GM19328 (cell line): ENCODE data around the gene FBXL14.

Experiments
- ATAC-seq: cut with Tn5 transposase; IDR thresholded peaks from one replicate; pipeline ENCODE4 v1.9.1; 2021; ENCODE audit warnings: mild to moderate bottlenecking, moderate library complexity; ENCODE audit not compliant: unreplicated experiment

The FBXL14 gene

GRCh38 chr12:1540690-1541089 is 53.7 kb downstream of the FBXL14 start:
- no peak for ATAC-seq

- no peak for ATAC-seq
These were observed 55.2 kb downstream of the FBXL14 start for GRCh38 chr12:1539135-1539534.

GRCh38 chr12:1536817-1537216 is 57.6 kb downstream of the FBXL14 start:
- no peak for ATAC-seq

DNA sequence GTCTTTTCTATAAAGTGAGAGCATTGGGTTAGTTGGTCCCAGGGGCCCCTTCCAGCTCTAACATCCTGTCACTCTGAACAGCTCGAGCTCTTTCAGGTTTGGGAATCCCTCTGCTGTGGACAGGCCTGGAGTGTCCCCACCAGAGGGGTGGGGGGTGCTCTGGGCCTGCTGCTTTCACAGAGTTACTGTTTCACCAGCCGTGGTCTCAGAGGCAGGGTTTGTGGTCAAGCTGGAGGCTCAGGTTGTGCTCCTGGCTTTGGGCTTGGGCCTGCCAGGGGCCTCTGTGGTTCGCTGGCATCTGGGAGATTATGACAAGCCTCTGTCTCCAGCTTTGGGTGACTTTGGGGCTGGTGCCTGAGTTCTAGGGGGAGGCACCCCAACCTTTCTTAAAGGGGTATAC is 59.6 kb downstream of the FBXL14 start:
- ATAC-seq = no peak

- ATAC-seq = peak; percentile 41
These were observed 60.6 kb downstream of the FBXL14 start for GRCh38 chr12:1533602-1534304.

- peak; percentile 11 for ATAC-seq
These were observed 61.2 kb downstream of the FBXL14 start for GRCh38 chr12:1533205-1533601.

DNA sequence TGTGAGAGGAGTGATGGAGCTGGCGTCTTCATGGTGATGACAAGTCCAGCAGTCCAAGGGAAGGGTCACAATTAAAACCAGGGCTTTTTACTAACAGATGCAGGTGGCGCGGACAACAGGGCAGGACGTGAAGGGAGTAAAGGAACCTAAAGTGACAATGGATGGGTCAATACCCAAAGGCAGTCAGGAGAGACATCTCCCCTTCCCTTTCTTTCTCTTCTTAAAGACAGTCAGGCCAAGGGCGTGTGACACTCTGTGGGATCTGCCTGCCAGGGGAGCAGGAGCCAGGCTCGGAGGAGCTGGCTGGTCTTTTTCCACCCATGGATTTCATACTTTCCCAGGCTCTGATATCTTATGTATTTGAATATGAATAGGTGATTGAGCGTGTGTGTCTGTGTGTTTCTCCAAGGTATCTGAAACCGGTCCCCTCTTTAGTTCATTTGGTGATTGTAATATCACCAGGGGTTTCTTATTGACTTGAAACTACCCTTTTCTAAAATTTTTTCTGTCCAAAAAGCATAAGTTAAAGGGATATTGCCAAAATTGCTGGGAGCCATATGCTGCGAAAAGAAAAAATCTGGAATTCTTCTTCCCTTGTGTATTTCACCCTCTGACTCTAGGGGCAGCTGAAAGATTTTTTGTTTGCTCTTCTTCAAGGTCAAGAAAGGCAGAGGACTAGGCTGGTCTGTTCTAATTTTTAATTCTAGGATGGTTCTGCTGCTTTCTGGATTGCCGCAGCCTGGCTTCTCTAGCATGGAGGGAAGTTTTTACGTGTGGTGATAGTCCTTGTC is 61.8 kb downstream of the FBXL14 start:
- no peak for ATAC-seq

DNA sequence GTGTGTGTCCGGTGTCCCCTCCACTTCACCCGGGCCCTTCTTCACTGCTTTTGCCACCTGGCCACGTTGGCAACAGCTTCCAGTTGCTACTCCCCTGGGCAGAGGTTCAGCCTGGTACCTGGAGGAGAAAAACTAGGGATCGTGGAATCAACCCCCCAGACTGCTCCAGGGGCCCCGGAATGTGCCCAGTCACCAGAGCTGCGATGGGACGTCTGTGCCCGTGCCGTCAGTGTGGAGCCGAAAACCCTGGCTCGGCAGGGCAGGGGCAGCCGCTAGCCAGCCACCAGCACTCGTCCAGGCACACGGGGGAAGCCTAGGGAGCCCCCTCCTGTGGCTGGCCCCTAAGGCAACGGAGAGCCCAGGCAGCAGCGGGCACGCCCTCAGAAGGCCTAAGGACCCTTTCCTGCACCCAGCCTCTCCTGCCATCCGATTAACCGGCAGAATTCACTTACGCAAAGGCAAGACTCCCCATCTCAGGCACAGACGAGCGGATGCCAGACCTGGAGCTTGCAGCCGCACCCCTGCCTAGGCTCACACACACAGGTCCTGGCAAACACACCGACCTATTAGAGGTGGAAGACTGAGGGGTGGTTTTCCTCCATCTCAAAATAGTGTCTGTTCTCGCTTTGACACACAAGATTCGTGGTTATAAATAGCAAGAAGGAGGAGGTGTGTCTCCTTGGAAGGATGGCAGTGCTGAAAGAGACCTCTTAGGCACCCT is 62.6 kb downstream of the FBXL14 start:
- no peak for ATAC-seq

DNA sequence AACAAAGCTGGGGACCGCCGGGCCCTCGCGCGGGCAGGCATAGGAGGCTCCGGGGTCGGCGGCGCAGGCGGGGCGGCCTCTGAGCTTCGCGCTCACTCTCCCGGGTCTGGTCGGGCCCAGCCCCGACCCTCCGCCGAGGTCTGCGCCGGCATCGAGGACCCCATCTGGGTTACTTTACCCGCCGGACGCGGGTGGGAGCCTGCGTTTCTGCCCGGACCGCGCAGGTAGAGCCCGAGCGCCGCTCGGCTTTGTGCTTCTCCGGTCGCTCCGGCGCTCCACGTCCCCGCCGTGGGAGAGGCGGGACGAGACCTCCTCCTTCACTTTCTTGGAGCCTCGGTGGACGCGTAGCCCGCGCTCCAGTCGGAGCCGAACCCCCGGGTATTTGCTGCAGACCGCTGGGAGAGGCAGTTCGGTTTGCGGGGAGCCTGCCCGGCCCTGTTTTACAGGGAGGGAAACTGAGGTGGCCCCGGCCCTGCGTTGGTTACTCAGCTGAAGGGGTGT is 63.2 kb downstream of the FBXL14 start:
- no peak for ATAC-seq

DNA sequence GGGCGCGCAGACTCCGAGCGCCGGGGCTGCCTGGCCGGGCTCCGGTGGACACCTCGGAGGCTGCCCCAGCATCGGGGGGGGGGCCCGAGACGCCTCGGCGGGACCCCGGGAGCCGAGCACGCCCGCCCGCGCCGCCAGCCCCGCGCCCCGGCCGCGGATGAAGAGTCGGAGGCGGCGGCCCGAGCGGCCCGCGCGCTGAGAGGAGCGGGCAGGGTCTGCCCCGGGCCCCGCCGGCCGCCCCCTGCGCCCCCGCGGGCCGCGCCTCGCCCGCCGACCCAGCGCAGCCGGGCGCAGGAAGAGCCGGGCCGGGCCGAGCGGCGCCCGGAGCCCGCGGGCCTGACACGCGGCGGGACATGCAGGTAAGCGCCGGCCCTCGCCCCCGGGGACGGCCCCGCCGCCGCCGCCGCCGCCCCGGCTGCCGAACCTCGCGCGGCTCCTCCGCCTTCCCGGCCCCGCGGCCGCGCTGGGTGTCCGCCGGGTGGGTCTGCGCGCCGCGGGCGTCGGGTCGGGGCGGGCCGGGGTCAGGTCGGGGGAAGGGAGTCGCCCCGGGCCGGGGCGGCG is 63.7 kb downstream of the FBXL14 start:
- ATAC-seq = no peak

- no peak for ATAC-seq
These were observed 64.4 kb downstream of the FBXL14 start for GRCh38 chr12:1529862-1530591.

GRCh38 chr12:1529228-1529861 is 65.0 kb downstream of the FBXL14 start:
- ATAC-seq = no peak

DNA sequence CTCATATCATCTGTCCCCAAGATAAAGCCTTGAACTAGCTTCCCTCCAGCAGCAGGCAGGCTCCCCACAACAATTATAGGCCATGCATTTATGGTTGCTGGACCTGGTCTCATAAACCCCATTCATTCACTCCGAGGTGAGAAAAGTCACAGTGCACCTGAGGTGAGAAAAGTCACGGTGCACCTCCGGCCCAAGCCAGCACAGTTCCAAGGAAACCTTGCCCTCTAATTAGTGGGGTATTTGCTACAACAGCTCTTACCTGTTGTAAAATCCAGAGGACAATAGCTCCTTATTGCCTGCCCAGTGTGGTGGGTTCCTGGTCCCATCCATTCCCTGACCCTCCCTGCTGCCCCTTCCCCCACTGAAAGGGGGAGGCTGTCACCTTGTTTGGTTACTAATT is 65.6 kb downstream of the FBXL14 start:
- ATAC-seq = no peak

- ATAC-seq = no peak
These were observed 66.6 kb downstream of the FBXL14 start for GRCh38 chr12:1527789-1528188.

GRCh38 chr12:1525858-1526257 is 68.5 kb downstream of the FBXL14 start:
- ATAC-seq = no peak

DNA sequence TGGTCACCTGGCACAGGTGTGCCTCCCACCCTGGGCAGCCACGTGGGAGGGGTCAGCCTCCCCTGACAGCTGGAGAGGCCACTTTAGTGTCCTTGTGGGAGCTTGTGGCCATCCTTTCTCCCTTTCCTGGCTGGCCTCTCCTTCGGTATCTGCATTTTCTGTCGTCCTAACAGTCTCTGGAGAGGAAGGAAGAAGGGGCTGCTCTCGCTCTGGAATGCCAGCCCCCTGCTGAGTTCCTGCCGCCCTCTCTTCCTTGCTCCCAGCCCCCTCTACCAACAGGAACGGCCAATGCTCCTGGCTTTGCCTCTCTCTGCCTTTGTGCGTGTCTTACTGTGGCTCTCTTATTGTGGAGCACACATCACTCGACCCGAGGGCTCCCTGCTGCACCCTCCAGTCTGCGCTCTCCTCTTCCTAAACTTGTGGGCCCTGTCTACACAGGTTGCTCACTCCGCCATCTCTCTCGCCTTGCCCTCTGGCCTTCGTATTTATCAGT is 70.8 kb downstream of the FBXL14 start:
- no peak for ATAC-seq

- no peak for ATAC-seq
These were observed 71.3 kb downstream of the FBXL14 start for GRCh38 chr12:1523046-1523445.

- no peak for ATAC-seq
These were observed 74.7 kb downstream of the FBXL14 start for GRCh38 chr12:1519642-1520041.

DNA sequence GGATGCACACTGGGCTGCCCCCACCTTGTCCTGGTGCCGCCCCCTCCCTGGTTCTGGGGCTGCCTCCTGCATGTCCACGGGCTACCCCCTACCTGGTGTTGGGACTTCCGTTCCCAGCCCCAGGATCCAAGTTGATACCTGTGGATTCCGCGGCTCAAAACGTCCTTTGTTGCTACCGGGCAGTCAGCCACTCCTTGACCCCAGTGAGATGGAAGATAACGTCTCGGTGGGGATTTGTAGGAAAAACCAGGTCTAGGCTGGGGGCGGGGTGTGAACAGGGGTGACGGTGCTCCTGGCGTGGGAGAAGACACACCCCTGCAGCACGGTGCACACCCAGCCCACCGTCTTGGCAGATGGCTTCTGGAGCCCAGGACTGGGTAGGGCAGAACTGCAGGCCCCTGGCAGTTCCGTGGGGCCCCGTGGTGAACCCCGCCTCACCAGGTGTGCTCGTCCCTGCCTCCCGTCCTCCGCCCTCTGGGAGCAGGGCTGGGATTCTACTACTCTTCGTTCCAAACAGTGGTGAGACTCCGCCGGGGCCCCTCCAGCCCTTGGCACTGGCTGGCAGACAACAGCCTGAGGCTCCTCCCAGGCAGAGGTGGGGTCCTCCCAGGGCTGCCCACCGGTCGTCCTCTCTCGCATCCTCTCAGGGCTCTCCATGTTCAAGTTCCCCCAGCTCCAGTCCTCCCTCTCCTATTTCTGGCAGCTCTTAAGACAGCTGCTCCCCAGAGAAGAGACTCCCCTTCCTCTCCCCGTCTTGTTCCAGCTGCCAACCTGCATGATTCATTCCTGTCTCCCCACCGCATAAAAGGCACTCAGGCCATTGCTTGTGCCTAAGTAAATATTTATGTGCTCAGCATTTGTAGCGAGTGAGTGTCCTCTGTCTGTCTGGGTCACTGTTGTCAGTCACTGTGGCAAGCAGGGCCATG is 75.5 kb downstream of the FBXL14 start:
- ATAC-seq = no peak
